Lung (tissue), 12 donors: ENCODE measurements around the gene SUCLG1. TPM values are rescaled to one million over a fixed set of nuclear protein-coding genes. Genes with fewer than 3 reads are reported as not detected.

Source experiments
- ATAC-seq: fragments of 200-7000 bp; cut with Tn5 transposase; one replicate; pipeline ENCODE4 v1.9.1; 2020; ENCODE audit warnings: moderate number of reproducible peaks; ENCODE audit not compliant: insufficient read depth, low FRiP score
- DNase-seq, 3 donors: peaks; one replicate each; pipeline ENCODE4 v3.0.0-alpha.2; 2013 to 2017
- H3K27ac ChIP-seq, 2 donors: one replicate each; pipeline ENCODE4 v1.5.1; 2013; ENCODE audit warnings: mild to moderate bottlenecking in 2 of 2, moderate library complexity in 2 of 2, control low read depth in 1 of 2, inconsistent platforms in 1 of 2, low read depth in 1 of 2, low read length in 1 of 2
- H3K27me3 ChIP-seq, 3 donors: one replicate each; pipeline ENCODE4 v1.5.1; 2013; ENCODE audit warnings: low read length in 2 of 3; ENCODE audit not compliant: control insufficient read depth in 3 of 3, insufficient read depth in 3 of 3
- H3K36me3 ChIP-seq, 4 donors: one replicate each; pipeline ENCODE4 v1.5.1; 2013; ENCODE audit warnings: low read length in 4 of 4, mild to moderate bottlenecking in 1 of 4, moderate library complexity in 1 of 4; ENCODE audit not compliant: control insufficient read depth in 4 of 4, insufficient read depth in 4 of 4
- H3K4me1 ChIP-seq, 5 donors: one replicate each; pipeline ENCODE4 v1.5.1; 2013; ENCODE audit warnings: low read length in 5 of 5, mild to moderate bottlenecking in 2 of 5, moderate library complexity in 1 of 5; ENCODE audit not compliant: control insufficient read depth in 5 of 5, insufficient read depth in 5 of 5
- H3K4me3 ChIP-seq: one replicate; pipeline ENCODE4 v1.5.1; 2013; ENCODE audit warnings: mild to moderate bottlenecking, control low read depth, moderate library complexity
- H3K9ac ChIP-seq, 2 donors: one replicate each; pipeline ENCODE4 v1.5.1; 2013; ENCODE audit warnings: low read length in 2 of 2, control low read depth in 1 of 2; ENCODE audit not compliant: insufficient read depth in 1 of 2
- H3K9me3 ChIP-seq, 4 donors: one replicate each; pipeline ENCODE4 v1.5.1; 2013; ENCODE audit warnings: low read length in 3 of 4, mild to moderate bottlenecking in 1 of 4, moderate library complexity in 1 of 4; ENCODE audit not compliant: control insufficient read depth in 4 of 4, insufficient read depth in 3 of 4
- CTCF ChIP-seq: IDR thresholded peaks from 2 replicates; pipeline ENCODE4 v1.5.1; 2012; ENCODE audit warnings: mild to moderate bottlenecking; ENCODE audit errors: control extremely low read depth, extremely low read depth
- WGBS, 2 donors: extraction: QIAGEN DNeasy Blood & Tissue Kit; methylation state at CpG; one replicate each; pipeline ENCODE4 v1.1.7; 2013; 5-methylcytosine and 5-hydroxymethylcytosine counted together
- polyA plus RNA-seq, 2 donors: library from polyadenylated mRNA; stranded (reverse); fragments of 200-250 nt; gene quantifications; one replicate each; pipeline ENCODE4 v1.2.1, GENCODE V29; 2013
- total RNA-seq, 2 donors: library from RNA; depleted of rRNA in 1 of 2; stranded (reverse); fragments of >200 nt in 1 of 2; gene quantifications; one replicate each; pipeline ENCODE4 v1.2.1, GENCODE V29; 2014 to 2021
- donor health status: control.
- donor health status: control.
- donor health status: Bipolar disorder and iron deficiency.
- donor health status: healthy.
- donor health status: DM: yes; HTN: yes; CAD: no.

The SUCLG1 gene
- total and polyA plus RNA-seq, 4 donors: 56.2 to 87.4 (median 63.9) TPM

GRCh38 chr2:84486441-84487115 is 27.5 kb upstream of the SUCLG1 start:
- no peak overlapping the region for H3K27ac ChIP-seq

GRCh38 chr2:84483320-84483719 is 24.2 kb upstream of the SUCLG1 start:
- Histone ChIP-seq H3K4me1 (peaks cover 0 to 33% (median 22%) of the 10 kb centered on the region in 5 donors), H3K9me3 (no peaks in the 10 kb centered on the region), H3K36me3 (no peaks in the 10 kb centered on the region), H3K27ac (no peak overlapping the region), H3K4me3 (no peak overlapping the region), H3K9ac (no peak overlapping the region), H3K27me3 (no peaks in the 10 kb centered on the region)
- ATAC-seq (no peak), DNase-seq (no peak)
- TF ChIP-seq CTCF: no peak
- WGBS, 2 donors: 73 to 81% methylated on average over 1 of the region's 1 CpG

More at GRCh38 chr2:84486441-84487115, 27.5 kb upstream of the SUCLG1 start:
- Histone ChIP-seq H3K9ac (peak overlapping the region in 1 of 2 donors; percentile 47), H3K4me3 (no peak overlapping the region), H3K4me1 (peaks cover 0 to 36% (median 22%) of the 10 kb centered on the region in 5 donors), H3K9me3 (no peaks in the 10 kb centered on the region), H3K36me3 (no peaks in the 10 kb centered on the region), H3K27me3 (no peaks in the 10 kb centered on the region)
- peak; percentile 41 for ATAC-seq
- no peak for TF ChIP-seq CTCF
- WGBS, 2 donors: 64 to 77% methylated on average over 2 of the region's 2 CpGs
- DNase-seq: peak; percentile 90 to 98 (median 97)

GRCh38 chr2:84482603-84483002 is 23.5 kb upstream of the SUCLG1 start:
- WGBS, 2 donors: 53 to 62% methylated on average over 3 of the region's 3 CpGs

More at GRCh38 chr2:84482603-84483002, 23.5 kb upstream of the SUCLG1 start:
- ATAC-seq: no peak
- Histone ChIP-seq H3K27ac (no peak overlapping the region), H3K4me1 (peaks cover 0 to 29% (median 21%) of the 10 kb centered on the region in 5 donors), H3K27me3 (no peaks in the 10 kb centered on the region), H3K9me3 (no peaks in the 10 kb centered on the region), H3K4me3 (no peak overlapping the region), H3K9ac (no peak overlapping the region), H3K36me3 (peaks cover 0 to 2% (median 0%) of the 10 kb centered on the region in 4 donors)
- DNase-seq: no peak
- no peak for TF ChIP-seq CTCF
